Measurements from ENCODE around the gene MBD6. TPM values are rescaled to one million over a fixed set of nuclear protein-coding genes. Genes with fewer than 3 reads are reported as not detected.

MBD6 gene
- total RNA-seq, 4 donors from 2014 or later = 5.5 to 20.3 (median 12.9) TPM

- TF ChIP-seq CTCF (IDR thresholded peaks at IDR 0.05 in 4 of 5, conservative IDR thresholded peaks at IDR 0.05 in 1 of 5) (no peak), POLR2A (IDR thresholded peaks at IDR 0.05) (no peak)
- Histone ChIP-seq H3K9me3 (no peaks in the 10 kb centered on the region), H3K27me3 (no peaks in the 10 kb centered on the region), H3K27ac (peak overlapping the region; percentile 93 to 98 (median 96)), H3K36me3 (peaks cover 6 to 42% of the 10 kb centered on the region in 2 donors), H3K4me3 (peak overlapping the region; percentile 79 to 87 (median 82)), H3K4me1 (peaks cover 39 to 44% of the 10 kb centered on the region in 2 donors)
- intact Hi-C loops (cut with DNase I; ENCODE audit: low total_unique reads) = no loop called here
- DNase-seq = no peak
- in situ Hi-C loops (cut with MboI; ENCODE audit: low sequenced_read_pairs in 4 of 4) = loop anchor here in 1 of 4 donors (25.0 kb wide), 1 partner anchor 881 kb away; the partner anchor contains the start of genes ATP5F1B and BAZ2A
- no peak for ATAC-seq
Measured at GRCh38 chr12:57518176-57518919, 4.3 kb upstream of the MBD6 start.

GRCh38 chr12:57518920-57519795, 3.5 kb upstream of the MBD6 start:
- in situ Hi-C loops (cut with MboI; ENCODE audit: low sequenced_read_pairs in 4 of 4) = loop anchor here in 1 of 4 donors (25.0 kb wide), 1 partner anchor 882 kb away; the partner anchor contains the start of genes ATP5F1B and BAZ2A
- H3K9me3 ChIP-seq = no peaks in the 10 kb centered on the region
- H3K36me3 ChIP-seq = peaks cover 6 to 35% of the 10 kb centered on the region in 2 donors
- DNase-seq (peak in 1 of 2 donors; percentile 58), ATAC-seq (no peak)
- intact Hi-C loops (cut with DNase I; ENCODE audit: low total_unique reads) = loop anchor here (1.0 kb wide), 1 partner anchor 89 kb away; no protein-coding TSS in a partner anchor
- no peaks in the 10 kb centered on the region for H3K27me3 ChIP-seq
- TF ChIP-seq CTCF (IDR thresholded peaks at IDR 0.05 in 4 of 5, conservative IDR thresholded peaks at IDR 0.05 in 1 of 5) (no peak), POLR2A (IDR thresholded peaks at IDR 0.05) (no peak)
- H3K4me3 ChIP-seq = peak overlapping the region; percentile 79 to 87 (median 82)
- peaks cover 48 to 53% of the 10 kb centered on the region in 2 donors for H3K4me1 ChIP-seq
- H3K27ac ChIP-seq = peak overlapping the region; percentile 93 to 98 (median 96)

GRCh38 chr12:57519796-57520052, 2.9 kb upstream of the MBD6 start:
- peak in 1 of 2 donors; percentile 69 for DNase-seq
- H3K27me3 ChIP-seq = no peaks in the 10 kb centered on the region
- intact Hi-C loops (cut with DNase I; ENCODE audit: low total_unique reads) (loop anchor here (1.0 to 10.0 kb wide), 10 partner anchors 31 to 885 kb away; partner anchors contain the start of genes ATP23, BAZ2A, CDK4 and CTDSP2), in situ Hi-C loops (cut with MboI; ENCODE audit: low sequenced_read_pairs in 4 of 4) (loop anchor here in 1 of 4 donors (25.0 kb wide), 1 partner anchor 882 kb away; the partner anchor contains the start of genes ATP5F1B and BAZ2A)
- no peaks in the 10 kb centered on the region for H3K9me3 ChIP-seq
- peak overlapping the region; percentile 93 to 98 (median 96) for H3K27ac ChIP-seq
- peaks cover 53 to 58% of the 10 kb centered on the region in 2 donors for H3K4me1 ChIP-seq
- TF ChIP-seq CTCF (IDR thresholded peaks at IDR 0.05 in 4 of 5, conservative IDR thresholded peaks at IDR 0.05 in 1 of 5) (no peak), POLR2A (IDR thresholded peaks at IDR 0.05) (no peak)
- H3K36me3 ChIP-seq = peaks cover 6 to 33% of the 10 kb centered on the region in 2 donors
- peak overlapping the region; percentile 79 to 87 (median 82) for H3K4me3 ChIP-seq
- ATAC-seq = no peak

- H3K4me1 ChIP-seq = peaks cover 56 to 61% of the 10 kb centered on the region in 2 donors
- DNase-seq = peak; percentile 99 to 100
- peak; percentile 59 to 70 for ATAC-seq
- H3K36me3 ChIP-seq = peaks cover 6 to 33% of the 10 kb centered on the region in 2 donors
- no peaks in the 10 kb centered on the region for H3K9me3 ChIP-seq
- intact Hi-C loops (cut with DNase I; ENCODE audit: low total_unique reads) = loop anchor here (1.0 to 10.0 kb wide), 9 partner anchors 32 to 885 kb away; partner anchors contain the start of genes ATP23, BAZ2A, CDK4 and CTDSP2
- TF ChIP-seq CTCF (IDR thresholded peaks at IDR 0.05 in 4 of 5, conservative IDR thresholded peaks at IDR 0.05 in 1 of 5) (no peak), POLR2A (IDR thresholded peaks at IDR 0.05) (peak; percentile 99)
- no peaks in the 10 kb centered on the region for H3K27me3 ChIP-seq
- H3K4me3 ChIP-seq = peak within 1 kb of the TSS; percentile 79 to 87 (median 82)
- peak within 1 kb of the TSS; percentile 93 to 99 (median 96) for H3K27ac ChIP-seq
- in situ Hi-C loops (cut with MboI; ENCODE audit: low sequenced_read_pairs in 4 of 4) = loop anchor here in 1 of 4 donors (25.0 kb wide), 1 partner anchor 883 kb away; the partner anchor contains the start of genes ATP5F1B and BAZ2A
Measured at GRCh38 chr12:57520053-57520818, 2.4 kb upstream of the MBD6 start, which contains the start of gene DDIT3. DDIT3 (minus strand) TSS chr12:57520514; CDS start chr12:57517406, 3,108 bp downstream.
